Ishikawa (cell line): ENCODE results near the gene DENND4C.

Experiments
- EP300 ChIP-seq: IDR thresholded peaks from 2 replicates; pipeline ENCODE4 v1.6.1; 2012; ENCODE audit warnings: borderline replicate concordance
- MAX ChIP-seq: IDR thresholded peaks from 2 replicates; pipeline ENCODE4 v1.6.1; 2012
- REST ChIP-seq: IDR thresholded peaks from 2 replicates; pipeline ENCODE4 v1.6.1; 2012; ENCODE audit warnings: low read depth, mild to moderate bottlenecking

GRCh38 chr9:19241728-19242127, 11.2 kb downstream of the DENND4C start:
- TF ChIP-seq REST: no peak
- TF ChIP-seq MAX: no peak
- no peak for TF ChIP-seq EP300
